Superior temporal gyrus (tissue), 1 donor: ENCODE results near the gene PLPP2.

Source experiments
- DNase-seq: peaks from one replicate; pipeline ENCODE4 v3.0.0-alpha.2; 2016; ENCODE audit errors: extremely low spot score

PLPP2 gene

DNA sequence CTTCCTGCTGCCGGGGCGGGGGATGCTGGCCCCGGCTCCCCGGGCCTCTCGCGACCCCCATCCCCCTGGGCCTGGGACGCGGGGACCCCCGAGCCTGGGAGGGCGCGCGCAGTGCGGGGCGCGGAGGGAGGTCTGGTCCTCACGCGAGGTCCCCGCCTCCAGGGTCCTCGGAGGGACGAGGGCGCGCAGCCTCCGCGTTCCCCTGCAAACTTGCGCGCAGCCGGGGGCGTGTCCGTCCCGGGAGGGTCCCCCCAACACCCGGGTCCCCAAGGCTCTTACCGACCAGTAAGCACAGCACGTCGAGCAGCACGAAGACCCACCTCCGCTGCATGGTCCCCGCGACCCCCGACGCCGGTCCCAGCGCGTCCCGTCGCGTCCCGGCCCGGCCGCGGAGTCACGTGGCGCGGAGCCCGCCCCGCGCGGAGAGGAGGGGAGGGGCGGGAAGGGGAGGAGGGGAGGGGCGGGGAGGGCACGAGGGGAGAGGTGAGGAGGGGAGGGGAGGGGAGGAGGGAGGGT is at the start of gene PLPP2:
PLPP2 (minus strand) TSS at position 398 of the 516 bp plus-strand sequence; CDS start at position 331, 67 bp downstream.
- peak; percentile 28 for DNase-seq

DNA sequence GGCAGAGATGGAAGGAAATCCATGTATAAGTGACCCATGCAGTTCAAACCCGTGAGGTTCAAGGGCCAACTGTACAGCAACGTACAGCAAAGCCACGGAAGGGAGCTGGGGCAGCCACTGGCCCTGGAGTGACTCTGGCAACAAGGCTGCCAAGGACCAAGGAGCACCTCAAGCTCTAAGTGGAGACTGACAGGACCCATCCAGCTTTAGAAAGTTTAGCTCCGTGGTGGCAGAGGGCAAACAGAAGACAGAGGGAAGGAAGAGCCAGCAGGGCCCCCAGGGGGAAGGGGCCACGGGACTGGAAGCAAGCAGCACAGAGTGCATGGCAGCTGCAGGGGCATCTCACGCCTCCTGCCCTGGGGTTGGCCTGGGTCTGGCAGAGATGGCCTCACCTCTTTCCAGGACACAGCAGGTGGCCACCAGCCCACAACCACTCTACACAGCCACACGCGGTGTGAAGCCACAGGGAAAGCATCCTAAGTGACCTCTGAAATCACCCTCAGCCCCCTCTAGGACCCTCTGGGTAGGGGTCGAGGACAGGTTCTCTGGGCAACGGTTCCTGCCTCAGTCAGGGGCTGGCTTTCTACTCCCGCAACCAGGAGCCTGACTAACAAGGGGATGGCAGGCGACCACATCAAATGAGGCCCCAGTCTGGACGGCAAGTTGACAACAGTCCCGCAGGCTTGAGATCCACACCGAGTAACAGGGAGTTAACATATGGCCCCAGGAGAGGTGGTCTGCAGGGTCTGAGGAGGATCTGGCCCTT is 49.6 kb upstream of the PLPP2 start:
- no peak for DNase-seq

DNA sequence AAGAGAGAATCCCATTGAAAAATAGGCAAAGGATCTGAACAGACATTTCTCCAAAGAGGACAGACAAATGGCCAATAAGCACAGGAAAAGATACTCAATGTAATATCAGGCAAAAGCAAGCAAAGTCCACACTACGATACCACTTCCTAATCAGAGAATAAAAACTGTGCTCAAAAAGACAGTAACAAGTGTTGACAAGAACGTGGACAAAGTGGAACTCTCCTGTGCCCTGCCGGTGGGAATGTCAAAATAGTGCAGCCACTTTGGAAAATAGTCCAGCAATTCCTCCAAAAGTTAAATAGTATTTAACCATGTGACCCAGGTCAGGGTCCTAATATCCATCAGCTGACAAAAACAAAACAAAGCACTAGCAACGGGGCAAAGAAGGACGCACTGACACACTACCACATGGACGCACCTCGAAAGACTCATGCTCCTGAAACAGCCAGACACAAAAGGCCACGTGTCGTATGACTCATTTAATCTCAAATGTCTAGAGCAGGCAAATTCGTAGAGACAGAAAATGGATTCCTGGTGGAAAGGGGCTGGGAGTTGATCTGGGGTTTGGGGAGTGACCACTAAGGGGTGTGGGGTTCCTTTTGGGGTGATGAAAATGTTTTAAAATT is 48.2 kb upstream of the PLPP2 start:
- no peak for DNase-seq

DNA sequence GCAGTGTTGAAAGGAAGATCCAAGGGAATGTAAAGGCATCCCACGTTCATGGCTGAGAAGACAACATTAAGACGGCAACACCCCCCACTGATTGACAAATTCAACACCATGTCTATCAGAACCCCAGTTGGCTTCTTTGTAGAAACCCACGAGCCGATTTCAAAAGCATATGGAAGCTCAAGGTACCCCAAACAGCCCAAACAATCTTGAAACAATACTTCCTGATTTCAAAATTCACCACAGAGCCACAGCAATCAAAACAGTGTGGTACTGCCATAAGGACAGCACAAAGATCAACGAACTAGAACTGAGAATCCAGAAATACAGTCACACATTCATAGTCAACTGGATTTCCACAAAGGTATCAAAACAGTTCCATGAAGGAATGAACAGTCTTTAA is 47.2 kb upstream of the PLPP2 start:
- no peak for DNase-seq

DNA sequence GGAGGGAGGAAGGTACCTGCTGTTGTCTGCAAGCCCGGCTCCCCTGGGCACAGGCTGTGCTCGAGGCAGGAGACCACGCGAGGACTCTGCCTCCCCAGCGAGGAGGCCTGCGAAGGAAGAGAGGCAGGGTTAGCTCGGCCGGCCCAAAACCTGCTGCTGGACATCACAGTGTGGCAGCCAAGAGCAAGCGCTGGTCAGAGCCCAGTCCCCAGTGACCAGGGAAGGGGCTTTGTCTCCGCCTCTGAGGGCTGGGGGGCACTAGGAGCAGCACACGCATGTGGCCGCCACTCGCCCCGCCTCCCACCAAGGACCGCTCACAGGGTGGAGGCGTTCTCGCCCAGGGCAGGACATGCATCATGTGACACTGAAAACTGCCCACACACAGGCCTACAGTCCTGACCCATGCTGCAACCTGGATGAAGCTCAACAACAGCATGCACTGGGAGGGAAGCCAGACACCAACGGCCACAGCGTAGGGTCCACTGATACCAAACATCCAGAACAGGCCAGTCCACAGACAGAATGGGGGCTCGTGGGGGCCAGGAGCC is 44.9 kb upstream of the PLPP2 start:
- no peak for DNase-seq

DNA sequence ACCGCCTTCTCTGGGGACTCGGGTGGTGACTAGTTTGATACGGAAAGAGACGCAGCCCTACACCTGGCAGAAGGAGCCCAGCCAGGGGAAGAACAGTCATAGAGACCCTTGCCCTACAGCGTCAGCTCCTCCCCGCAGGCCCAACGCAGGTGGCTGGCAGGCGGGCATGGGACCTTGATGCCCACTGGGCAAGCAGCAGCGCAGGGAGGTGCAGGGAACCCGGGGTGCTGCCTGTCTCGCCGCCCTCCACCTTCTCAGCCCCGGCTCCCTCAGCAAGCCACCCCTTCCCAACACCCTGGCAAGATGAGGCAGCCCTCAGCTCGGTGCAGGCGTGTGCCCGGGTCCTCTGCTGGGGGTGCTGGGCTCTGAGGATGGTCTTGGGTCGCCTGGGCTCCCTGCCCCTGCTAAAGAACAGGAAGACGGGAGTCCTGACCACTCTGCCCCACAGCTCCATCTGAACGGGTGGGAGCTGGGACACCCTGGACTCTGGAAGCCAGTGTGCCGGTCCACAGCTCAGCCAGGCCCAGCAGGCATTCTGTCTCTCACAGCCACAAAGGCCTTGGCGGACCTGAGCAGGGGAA is 44.4 kb upstream of the PLPP2 start:
- DNase-seq, result no peak

DNA sequence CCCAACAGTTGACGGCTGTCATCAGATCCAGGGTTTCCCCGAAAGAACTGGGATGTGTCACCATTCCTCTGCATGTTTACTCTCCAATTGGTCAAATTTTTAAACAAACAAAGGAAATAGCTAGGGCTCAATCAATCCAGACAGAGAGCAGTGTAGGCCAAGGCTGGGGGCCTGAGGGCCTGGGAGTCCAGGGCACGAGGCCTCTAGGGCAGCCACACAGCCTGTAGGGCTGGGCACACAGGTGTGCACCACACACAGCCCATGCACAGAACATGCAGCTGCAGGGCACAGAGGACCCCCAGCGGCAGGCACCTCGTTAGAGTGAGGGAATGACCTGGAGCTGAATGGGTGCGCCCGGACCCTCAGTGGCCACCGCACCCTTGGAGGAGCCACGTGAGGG is 43.9 kb upstream of the PLPP2 start:
- no peak for DNase-seq

DNA sequence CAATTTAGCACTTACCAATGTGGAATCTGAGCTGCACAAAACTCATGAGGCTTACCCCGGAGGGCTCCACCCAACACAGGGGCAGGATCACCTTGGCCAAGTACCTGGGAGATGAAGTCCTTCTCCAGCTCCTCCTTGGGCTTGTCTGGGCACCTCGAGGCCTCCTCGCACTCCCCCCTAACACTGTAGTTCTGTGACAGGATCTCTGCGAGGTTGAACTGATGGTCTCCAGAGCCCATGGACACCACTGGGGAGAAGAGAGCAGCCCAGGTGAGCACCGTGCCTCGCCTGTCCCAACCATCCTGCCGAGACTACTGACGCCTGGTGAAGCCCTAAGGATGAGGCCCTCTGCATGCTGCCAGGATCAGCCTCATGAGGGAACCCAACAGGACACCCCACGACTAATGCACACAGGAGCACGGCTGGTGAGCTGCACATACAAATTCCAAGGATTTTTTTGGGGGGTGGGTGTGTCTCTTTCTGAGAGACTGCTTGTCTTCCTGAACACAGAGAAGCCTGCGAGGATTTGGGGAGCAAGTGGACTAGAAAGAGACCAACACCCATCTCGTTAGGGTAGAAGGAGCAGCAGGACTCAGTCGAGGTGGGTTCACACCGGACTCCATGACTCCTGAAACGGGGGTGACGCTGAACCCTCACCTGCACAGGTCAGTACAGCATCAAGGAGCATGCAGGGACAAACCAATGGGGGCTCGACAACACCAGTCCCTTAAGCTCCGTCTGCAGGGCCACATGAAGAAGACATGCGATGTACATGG is 43.3 kb upstream of the PLPP2 start:
- no peak for DNase-seq

DNA sequence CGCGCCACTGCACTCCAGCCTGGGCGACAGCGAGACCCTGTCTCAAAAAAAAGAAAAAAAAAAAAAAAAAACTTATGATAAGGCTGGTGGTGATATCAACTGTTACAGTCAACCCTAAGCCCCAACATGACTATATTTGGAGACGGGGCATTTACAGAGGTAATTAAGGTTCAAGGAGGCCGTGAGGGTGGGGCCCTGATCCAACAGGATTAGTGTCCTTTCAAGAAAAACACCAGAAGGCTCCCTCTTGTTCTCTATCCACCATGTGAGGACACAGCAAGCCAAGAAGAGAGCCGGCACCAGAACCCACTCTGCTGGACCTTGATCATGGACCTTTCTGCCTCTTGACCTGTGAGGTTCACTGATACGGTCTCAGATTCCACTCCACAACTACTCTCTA is 39.3 kb upstream of the PLPP2 start:
- no peak for DNase-seq

DNA sequence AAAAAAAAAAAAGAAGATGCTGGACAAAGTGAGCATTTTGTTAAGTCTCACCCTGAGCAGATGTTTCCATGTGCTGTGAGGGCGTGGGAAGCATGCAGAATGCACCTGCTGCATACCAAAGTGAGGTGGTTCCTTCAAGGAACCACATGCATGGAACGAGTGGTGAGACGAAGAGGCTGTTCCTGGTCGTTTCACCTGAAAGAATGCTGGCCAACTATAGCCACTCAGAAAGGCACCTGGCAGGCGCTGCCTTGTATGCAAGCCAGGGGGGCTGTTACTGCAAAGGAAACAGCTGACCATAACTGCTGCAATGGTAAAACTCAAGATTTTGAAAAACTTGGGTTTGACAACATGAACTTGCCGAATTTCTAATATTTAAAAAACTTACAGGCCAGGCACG is 38.7 kb upstream of the PLPP2 start:
- no peak for DNase-seq

DNA sequence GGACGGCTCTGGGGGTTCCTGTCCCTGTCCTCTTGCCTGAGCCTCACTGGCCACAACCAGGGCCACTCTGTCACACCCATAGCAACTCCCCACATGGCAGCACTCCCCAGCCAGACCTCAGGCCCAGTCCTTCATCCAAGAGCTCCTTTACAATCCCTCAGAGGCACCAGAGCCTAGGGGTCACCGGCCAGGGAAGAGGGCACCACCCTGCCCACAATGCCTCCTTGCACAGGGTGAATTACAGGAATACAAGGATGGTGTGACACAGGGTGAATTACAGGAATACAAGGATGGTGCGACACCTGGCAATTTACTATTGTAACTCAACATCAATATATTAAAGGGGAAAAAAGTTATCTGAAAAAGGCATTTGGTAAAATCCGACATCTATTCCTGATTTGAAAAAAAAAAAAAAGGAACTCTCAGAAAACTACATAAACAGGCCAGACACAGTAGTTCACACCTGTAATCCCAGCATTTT is 36.9 kb upstream of the PLPP2 start:
- DNase-seq, result no peak

DNA sequence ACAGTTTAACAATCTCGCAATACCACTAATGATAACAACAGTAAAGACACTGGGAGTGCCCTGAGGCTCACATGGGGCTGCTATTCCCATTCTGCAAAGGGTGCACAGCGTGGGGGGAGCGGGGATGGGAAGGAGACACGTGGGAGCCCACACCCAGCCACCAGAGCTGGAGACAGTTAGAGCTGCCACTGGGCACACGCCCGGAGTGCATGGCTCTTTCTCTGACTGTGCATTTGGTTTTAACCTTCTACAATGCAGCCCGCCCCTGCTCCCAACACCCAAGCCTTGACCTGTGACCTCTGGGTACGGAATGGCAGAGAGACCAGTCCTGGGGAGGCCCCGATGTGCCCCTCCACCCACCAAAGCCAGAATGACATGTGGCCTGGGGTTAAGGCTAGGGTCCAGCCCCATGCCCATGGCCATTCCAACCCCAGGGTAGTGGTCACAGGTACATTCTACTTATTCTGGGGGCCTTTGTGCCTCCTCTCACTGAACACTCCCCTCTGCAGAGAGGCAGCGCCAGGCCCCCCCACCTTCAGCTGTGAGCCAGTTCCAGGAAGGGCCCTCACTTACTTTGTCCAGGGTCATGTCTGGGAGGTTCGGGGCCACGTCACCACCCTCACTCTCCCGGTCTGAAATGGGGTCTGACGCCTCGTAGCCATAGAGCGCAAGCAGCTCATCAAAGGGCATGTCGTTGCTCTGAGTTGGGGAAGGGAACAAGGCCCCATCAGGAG is 36.3 kb upstream of the PLPP2 start:
- DNase-seq, result no peak

DNA sequence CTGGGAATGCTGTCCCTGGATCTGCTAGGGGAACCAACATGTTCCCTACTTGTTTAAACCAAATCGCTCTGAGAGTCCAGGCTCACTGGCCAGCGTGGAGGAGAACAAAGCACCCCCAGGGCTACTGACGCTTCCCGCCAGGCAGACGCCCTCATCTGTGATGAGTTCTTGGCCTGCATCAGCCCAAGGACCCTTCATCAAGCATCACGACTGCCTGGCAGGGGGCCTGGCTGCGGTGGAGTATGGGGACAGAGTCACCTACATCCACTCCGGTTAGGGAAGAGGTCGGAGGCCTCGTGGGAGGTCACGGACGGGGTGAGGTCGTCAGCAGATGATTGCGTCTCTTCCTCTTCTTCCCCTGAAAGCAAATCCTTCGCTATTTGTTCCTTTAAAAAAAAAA is 35.7 kb upstream of the PLPP2 start:
- no peak for DNase-seq

DNA sequence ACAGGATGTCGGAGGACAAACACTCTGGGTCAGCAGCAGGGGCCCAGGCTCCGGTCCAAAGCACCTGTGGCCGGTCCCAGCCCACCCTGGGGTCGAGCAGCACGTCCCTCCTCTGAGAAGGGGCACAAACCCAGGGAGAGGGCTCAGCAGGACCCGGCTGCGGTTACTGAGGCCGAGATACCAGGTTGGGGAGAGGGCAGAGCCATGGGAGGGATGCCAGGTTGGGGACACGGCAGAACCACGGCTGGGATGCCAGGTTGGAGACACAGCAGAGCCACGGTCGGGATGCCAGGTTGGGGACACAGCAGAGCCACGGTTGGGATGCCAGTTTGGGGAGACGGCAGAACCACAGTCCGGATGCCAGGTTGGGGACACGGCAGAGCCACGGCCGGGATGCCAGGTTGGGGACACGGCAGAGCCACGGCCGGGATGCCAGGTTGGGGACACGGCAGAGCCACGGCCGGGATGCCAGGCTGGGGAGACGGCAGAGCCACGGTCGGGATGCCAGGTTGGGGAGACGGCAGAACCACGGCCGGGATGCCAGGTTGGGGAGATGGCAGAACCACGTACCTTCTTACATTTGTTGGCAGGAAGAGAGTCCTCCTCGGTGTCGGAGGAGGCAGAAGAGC is 34.8 kb upstream of the PLPP2 start:
- no peak for DNase-seq

DNA sequence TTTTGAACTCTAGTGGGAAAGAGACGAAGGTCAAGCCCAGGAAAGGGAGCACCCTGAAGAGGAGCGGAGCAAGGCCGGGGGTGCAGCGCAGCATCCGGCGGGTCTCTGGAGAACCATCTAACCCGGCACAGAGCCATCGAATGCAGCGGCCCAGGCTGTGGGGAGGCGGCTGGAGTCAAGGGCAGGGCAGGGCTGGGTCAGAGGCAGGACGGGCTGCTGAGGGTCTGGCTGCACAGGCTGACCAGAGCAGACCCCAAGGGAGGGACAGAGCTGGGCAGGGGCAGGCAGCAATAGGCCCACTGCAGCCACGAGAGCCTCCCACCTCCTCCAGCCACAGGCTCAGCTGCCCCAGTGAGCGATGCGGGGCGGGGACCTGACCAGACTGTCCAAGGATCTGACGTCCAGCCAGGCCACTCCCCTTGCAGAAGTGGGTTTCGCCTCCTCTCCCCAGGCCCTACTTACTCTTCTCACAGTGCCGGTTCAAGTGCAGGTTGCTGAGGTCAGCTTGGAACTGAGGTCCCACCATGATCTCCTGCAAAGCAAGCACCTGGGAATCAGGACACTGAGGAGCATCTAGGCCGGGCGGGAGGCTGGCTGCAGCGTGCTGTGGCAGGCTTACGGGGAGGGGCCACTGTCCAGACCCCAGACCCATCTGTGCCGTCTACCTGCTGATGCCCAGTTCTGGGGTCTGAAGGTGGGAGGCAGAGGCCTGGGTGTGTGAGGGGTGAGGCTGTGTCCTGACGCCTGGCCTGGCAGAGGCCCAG is 34.2 kb upstream of the PLPP2 start:
- DNase-seq, result no peak

DNA sequence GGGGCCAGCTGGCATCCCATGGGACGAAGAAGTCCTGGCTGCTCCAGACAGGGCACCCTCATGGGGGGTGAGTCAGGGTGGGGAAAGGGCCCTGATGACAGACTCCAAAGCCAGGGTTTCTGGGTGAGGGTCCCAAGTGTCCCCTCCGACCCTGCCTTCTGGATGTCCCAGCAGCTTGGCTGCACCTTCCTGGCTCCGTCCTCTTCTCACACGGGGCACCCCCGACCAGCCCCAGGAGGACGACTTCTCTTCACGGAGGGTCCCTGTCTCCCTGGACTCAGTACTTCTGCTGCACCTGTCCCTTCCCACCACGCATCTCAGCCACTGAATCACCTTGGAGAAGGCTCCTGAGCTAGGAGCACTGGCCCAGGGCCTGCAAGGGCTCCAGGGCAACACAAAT is 33.5 kb upstream of the PLPP2 start:
- no peak for DNase-seq

DNA sequence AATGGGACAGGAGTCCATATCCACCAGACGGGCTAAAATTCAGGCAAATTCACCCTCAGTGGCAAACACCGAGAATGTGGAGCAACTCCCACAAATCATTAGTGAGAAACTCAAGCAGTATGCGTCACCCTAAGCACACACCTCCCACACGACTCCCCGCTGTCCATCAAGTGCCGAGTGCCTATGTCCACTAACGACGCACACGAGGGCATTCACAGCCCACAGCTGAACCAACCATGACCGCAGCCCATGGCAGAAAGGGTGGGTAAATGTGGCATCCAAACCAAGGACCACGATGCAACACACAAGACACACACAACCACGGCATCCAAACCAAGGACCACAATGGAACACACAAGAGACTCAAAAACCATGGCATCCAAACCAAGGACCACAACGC is 31.4 kb upstream of the PLPP2 start:
- no peak for DNase-seq

DNA sequence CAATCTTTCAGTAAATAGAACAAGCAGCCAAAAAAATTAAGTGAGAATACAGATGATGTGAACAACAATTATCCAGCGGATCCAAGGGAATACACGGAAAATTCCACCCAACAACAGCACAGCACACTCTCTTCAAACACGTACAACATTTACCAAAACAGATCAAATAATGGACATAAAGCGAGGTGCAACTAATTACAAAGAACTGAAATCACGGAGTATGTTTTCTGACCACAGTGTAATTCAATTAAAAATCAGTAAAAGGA is 27.2 kb upstream of the PLPP2 start:
- DNase-seq, result no peak

DNA sequence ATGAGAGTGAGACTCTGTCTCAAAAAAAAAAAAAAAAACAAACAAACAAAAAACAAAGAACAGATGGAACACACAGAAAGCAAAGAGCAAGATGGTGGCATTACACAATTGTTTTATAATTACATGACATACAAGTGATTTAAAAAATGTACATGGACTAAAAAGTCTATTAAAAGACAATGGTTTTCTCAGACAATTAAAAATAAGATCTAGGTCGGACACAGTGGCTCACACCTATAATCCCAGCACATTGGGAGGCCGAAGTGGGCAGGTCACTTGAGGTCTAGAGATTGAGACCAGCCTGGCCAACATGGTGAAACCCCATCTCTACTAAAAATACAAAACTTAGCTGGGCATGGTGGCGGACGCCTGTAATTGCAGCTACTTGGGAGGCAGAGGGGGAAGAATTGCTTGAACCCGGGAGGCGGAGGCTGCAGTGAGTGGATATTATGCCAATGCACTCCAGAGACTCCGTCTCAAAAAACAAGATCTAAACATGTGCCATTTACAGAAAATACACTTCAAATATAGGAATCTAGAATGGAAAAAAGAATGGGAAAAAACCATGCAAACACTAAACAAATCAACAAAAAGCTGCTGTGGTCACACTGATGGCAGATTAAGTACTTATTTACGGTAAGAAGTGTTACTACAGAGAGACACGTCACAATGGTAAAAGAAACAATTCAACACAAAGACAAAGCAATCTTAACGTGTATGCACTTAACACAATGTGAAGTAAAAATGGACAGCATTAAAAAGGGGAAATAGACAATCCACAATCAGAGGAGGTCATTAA is 26.7 kb upstream of the PLPP2 start:
- no peak for DNase-seq
